GM13977 (cell line): ENCODE data around the gene MAB21L3.

Source experiments
- DNase-seq: peaks from one replicate; pipeline ENCODE4 v3.0.0; 2012; ENCODE audit warnings: low spot score
- CTCF ChIP-seq: IDR thresholded peaks from 2 replicates; pipeline ENCODE4 v1.5.1; 2012; ENCODE audit warnings: mild to moderate bottlenecking, control low read depth; ENCODE audit not compliant: insufficient read depth; ENCODE audit errors: extremely low read depth, missing control alignments
- in situ Hi-C: fragments of 300-500 bp; cut with MboI; formaldehyde crosslinking; loops from one replicate; pipeline ENCODE4 v1.12.0; 2022; ENCODE audit warnings: low sequenced_read_pairs, low pct_unique_long_range_greater_than_20kb, mixed read lengths, inconsistent platforms; ENCODE audit not compliant: unreplicated experiment

MAB21L3 gene

GRCh38 chr1:116159177-116159576, 48.0 kb downstream of the MAB21L3 start:
- no peak for DNase-seq
- TF ChIP-seq CTCF, result no peak
- in situ Hi-C loops, result no loop called here

GRCh38 chr1:116159611-116160010, 48.4 kb downstream of the MAB21L3 start:
- in situ Hi-C loops, result no loop called here
- TF ChIP-seq CTCF, result no peak
- no peak for DNase-seq

GRCh38 chr1:116161390-116161789, 50.2 kb downstream of the MAB21L3 start:
- DNase-seq, result no peak
- in situ Hi-C loops, result no loop called here
- TF ChIP-seq CTCF, result no peak

GRCh38 chr1:116161877-116162390, 50.7 kb downstream of the MAB21L3 start:
- in situ Hi-C loops, result no loop called here
- no peak for DNase-seq
- TF ChIP-seq CTCF, result no peak

GRCh38 chr1:116163533-116163932, 52.3 kb downstream of the MAB21L3 start:
- no peak for TF ChIP-seq CTCF
- in situ Hi-C loops, result no loop called here
- DNase-seq, result no peak

- in situ Hi-C loops, result no loop called here
- DNase-seq, result no peak
Observed at GRCh38 chr1:116164150-116164549, 53.0 kb downstream of the MAB21L3 start.

More at GRCh38 chr1:116164150-116164549, 53.0 kb downstream of the MAB21L3 start:
- TF ChIP-seq CTCF, result no peak
